Breast epithelium (tissue), 4 donors: ENCODE data around the gene ADCY2. TPM values are rescaled to one million over a fixed set of nuclear protein-coding genes. Genes with fewer than 3 reads are reported as not detected.

Experiments used
- DNase-seq, 2 donors: peaks; one replicate each; pipeline ENCODE4 v3.0.0-alpha.2; 2019; ENCODE audit warnings: low spot score in 2 of 2
- H3K27ac ChIP-seq, 2 donors: fragments of 200-600 bp; sonication (generic) in 1 of 2; one replicate each; pipeline ENCODE4 v1.5.1; 2016 to 2019; ENCODE audit warnings: mild to moderate bottlenecking in 1 of 2
- H3K27me3 ChIP-seq, 2 donors: fragments of 200-600 bp; sonication (generic) in 1 of 2; one replicate each; pipeline versions ENCODE4 v1.5.1 to v1.6.0; 2017 to 2019; ENCODE audit warnings: control low read depth in 1 of 2, mild to moderate bottlenecking in 1 of 2
- H3K36me3 ChIP-seq: fragments of 200-600 bp; one replicate; pipeline ENCODE4 v1.5.1; 2019
- H3K4me1 ChIP-seq, 2 donors: fragments of 200-600 bp; sonication (generic); one replicate each; pipeline ENCODE4 v1.5.1; 2016 to 2019; ENCODE audit warnings: control low read depth in 1 of 2
- H3K4me3 ChIP-seq, 3 donors: fragments of 200-600 bp; sonication (generic); 1 replicate in 2 of 3; 2 replicates in 1 of 3; pipeline ENCODE4 v1.5.1; 2016 to 2019; ENCODE audit warnings: mild to moderate bottlenecking in 3 of 3, moderate library complexity in 2 of 3
- H3K9me3 ChIP-seq, 2 donors: fragments of 200-600 bp; sonication (generic) in 1 of 2; one replicate each; pipeline ENCODE4 v1.5.1; 2016 to 2019; ENCODE audit warnings: control low read depth in 1 of 2
- CTCF ChIP-seq, 3 donors: fragments of 450-650 bp; IDR thresholded peaks; one replicate each; pipeline ENCODE4 v1.5.1; 2016 to 2017; ENCODE audit warnings: antibody characterized with exemption in 3 of 3, mild to moderate bottlenecking in 3 of 3, moderate library complexity in 3 of 3
- POLR2A ChIP-seq: fragments of 450-650 bp; IDR thresholded peaks from one replicate; pipeline ENCODE4 v1.6.1; 2016; ENCODE audit warnings: antibody characterized with exemption, mild to moderate bottlenecking, moderate library complexity
- POLR2AphosphoS5 ChIP-seq, 3 donors: sonication (generic); formaldehyde crosslinking; IDR thresholded peaks; one replicate each; pipeline ENCODE4 v1.6.1; 2017; ENCODE audit warnings: antibody characterized with exemption in 3 of 3
- intact Hi-C: fragments of 100-400 bp; cut with DNase I; formaldehyde crosslinking; loops from one replicate; pipeline ENCODE4 v1.15.1; 2023; ENCODE audit warnings: low total_unique reads
- total RNA-seq, 3 donors: library from RNA; depleted of rRNA; stranded (reverse); fragments of >200 nt; gene quantifications; one replicate each; pipeline ENCODE4 v1.1.0, GENCODE V29; 2016

The ADCY2 gene
- total RNA-seq, 3 donors from 2014 or later = 3.8 to 30.1 (median 4.9) TPM

DNA sequence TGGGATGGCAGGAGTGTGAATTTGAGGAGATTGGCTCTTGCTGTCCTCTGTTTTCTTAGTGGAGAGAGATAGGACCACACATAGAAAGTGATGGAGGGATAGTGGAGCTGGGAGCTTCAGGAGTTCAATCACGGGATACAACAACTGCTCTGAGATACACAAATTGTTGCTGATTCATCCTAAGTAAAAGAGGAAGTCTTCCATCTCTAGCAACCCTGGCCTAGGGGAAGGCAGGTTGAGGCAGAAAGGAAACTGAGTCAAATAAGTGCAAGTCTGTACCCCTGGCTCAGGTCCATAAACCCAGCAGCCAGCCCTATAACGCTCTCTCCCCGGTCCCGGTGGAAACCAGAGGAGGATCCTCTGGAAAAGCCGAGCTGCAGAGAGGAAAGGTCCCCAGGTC, 97.7 kb downstream of the ADCY2 start:
- Histone ChIP-seq H3K27ac (no peak overlapping the region), H3K9me3 (no peaks in the 10 kb centered on the region), H3K4me1 (no peaks in the 10 kb centered on the region), H3K27me3 (no peaks in the 10 kb centered on the region), H3K36me3 (no peaks in the 10 kb centered on the region), H3K4me3 (no peak overlapping the region)
- intact Hi-C loops = no loop called here
- no peak for DNase-seq
- no peak for TF ChIP-seq CTCF (IDR thresholded peaks at IDR 0.05)
- TF ChIP-seq POLR2A = no peak
- no peak for TF ChIP-seq POLR2AphosphoS5 (IDR thresholded peaks at IDR 0.05)

DNA sequence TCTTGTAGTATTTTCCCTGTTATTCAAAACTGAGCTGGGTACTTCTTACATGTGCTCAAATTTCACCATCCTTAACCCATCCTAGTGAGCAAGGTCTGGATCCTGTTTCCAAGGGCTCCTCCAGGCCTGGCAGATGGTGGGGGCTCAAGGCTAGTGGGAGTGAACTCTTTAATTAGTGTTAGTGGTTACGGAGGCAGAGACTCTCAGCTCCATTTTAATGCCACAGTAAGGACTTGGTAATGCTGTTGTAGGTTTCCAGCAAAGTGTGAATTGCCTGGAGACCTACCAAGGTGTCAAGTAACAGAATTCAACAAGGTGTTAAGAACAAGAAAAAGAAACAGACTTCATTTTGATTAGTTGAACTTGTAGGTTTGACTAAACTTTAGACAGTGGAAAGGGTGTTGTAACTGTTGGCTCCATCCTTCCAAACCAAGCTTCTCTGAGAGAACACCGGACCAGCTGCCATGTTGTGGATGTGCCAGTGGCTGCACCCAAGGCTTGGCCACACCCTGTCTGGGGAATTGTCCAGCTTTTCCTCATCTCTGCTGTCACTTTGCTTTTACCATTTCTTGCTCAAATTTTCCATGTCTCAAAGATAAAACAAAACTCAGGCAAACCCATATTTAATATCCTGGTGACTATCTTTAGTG, 98.7 kb downstream of the ADCY2 start:
- TF ChIP-seq POLR2A (no peak), POLR2AphosphoS5 (IDR thresholded peaks at IDR 0.05) (no peak), CTCF (IDR thresholded peaks at IDR 0.05) (no peak)
- no peak for DNase-seq
- Histone ChIP-seq H3K36me3 (no peaks in the 10 kb centered on the region), H3K9me3 (no peaks in the 10 kb centered on the region), H3K4me1 (no peaks in the 10 kb centered on the region), H3K27me3 (no peaks in the 10 kb centered on the region), H3K4me3 (no peak overlapping the region), H3K27ac (no peak overlapping the region)
- intact Hi-C loops = no loop called here

- Histone ChIP-seq H3K27me3 (no peaks in the 10 kb centered on the region), H3K9me3 (no peaks in the 10 kb centered on the region), H3K27ac (no peak overlapping the region), H3K36me3 (no peaks in the 10 kb centered on the region), H3K4me1 (no peaks in the 10 kb centered on the region), H3K4me3 (no peak overlapping the region)
- intact Hi-C loops = no loop called here
- no peak for DNase-seq
- TF ChIP-seq CTCF (IDR thresholded peaks at IDR 0.05) = no peak
- TF ChIP-seq POLR2A = no peak
- TF ChIP-seq POLR2AphosphoS5 (IDR thresholded peaks at IDR 0.05) = no peak
These were observed 99.2 kb downstream of the ADCY2 start for GRCh38 chr5:7495131-7495517.

DNA sequence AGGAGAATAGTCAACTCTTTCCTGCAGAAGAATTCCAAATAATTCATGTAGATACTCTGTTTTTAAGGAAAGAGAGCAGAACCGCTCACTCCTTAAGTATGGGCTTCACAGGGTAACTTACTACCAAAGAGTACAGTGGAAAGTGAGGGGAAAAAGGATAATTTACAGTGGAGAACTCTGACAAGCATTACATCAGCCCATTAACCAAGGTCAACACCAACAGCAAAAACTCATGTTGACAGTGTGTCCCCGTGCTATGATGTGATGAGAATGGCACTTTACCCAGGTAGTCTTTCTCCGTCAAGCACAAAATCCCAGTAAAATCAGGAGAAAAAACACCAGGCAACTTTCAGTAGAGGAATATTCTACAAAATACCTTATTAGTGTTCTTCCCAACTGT, 104.3 kb downstream of the ADCY2 start:
- Histone ChIP-seq H3K9me3 (no peaks in the 10 kb centered on the region), H3K27ac (no peak overlapping the region), H3K27me3 (no peaks in the 10 kb centered on the region), H3K36me3 (no peaks in the 10 kb centered on the region), H3K4me1 (no peaks in the 10 kb centered on the region), H3K4me3 (no peak overlapping the region)
- intact Hi-C loops = no loop called here
- TF ChIP-seq CTCF (IDR thresholded peaks at IDR 0.05) (no peak), POLR2A (no peak), POLR2AphosphoS5 (IDR thresholded peaks at IDR 0.05) (no peak)
- no peak for DNase-seq

GRCh38 chr5:7501061-7501460, 105.1 kb downstream of the ADCY2 start:
- TF ChIP-seq POLR2A (no peak), CTCF (IDR thresholded peaks at IDR 0.05) (no peak), POLR2AphosphoS5 (IDR thresholded peaks at IDR 0.05) (no peak)
- H3K36me3 ChIP-seq = no peaks in the 10 kb centered on the region
- H3K4me3 ChIP-seq = no peak overlapping the region
- no peak for DNase-seq
- H3K4me1 ChIP-seq = no peaks in the 10 kb centered on the region
- no peaks in the 10 kb centered on the region for H3K27me3 ChIP-seq
- no peaks in the 10 kb centered on the region for H3K9me3 ChIP-seq
- intact Hi-C loops = no loop called here
- no peak overlapping the region for H3K27ac ChIP-seq
